Body of pancreas (tissue), 4 donors: ENCODE measurements around the gene VEGFD. TPM values are rescaled to one million over a fixed set of nuclear protein-coding genes. Genes with fewer than 3 reads are reported as not detected.

Source experiments
- ATAC-seq: fragments of 150-250 bp; one replicate; pipeline ENCODE4 v1.9.1; 2016
- DNase-seq, 4 donors: peaks; one replicate each; pipeline ENCODE4 v3.0.0-alpha.2; 2019
- H3K27ac ChIP-seq, 4 donors: fragments of 200-600 bp; sonication (generic); 1 replicate in 3 of 4; 2 replicates in 1 of 4; pipeline versions ENCODE4 v1.5.1 to v1.6.1; 2016 to 2019; ENCODE audit warnings: mild to moderate bottlenecking in 1 of 4, mixed read lengths in 1 of 4, moderate library complexity in 1 of 4
- H3K27me3 ChIP-seq, 2 donors: fragments of 200-600 bp; sonication (generic); one replicate each; pipeline ENCODE4 v1.6.0; 2016; ENCODE audit warnings: mild to moderate bottlenecking in 1 of 2
- H3K36me3 ChIP-seq, 2 donors: fragments of 200-600 bp; sonication (generic); replicated peaks in 1 of 2; 2 replicates each; pipeline ENCODE4 v1.5.1; 2016; ENCODE audit warnings: low read depth in 2 of 2; ENCODE audit not compliant: insufficient read depth in 1 of 2
- H3K4me1 ChIP-seq: fragments of 200-600 bp; sonication (generic); one replicate; pipeline ENCODE4 v1.6.0; 2016
- H3K4me3 ChIP-seq, 2 donors: fragments of 200-600 bp; sonication (generic); 1 replicate in 1 of 2; 2 replicates in 1 of 2; pipeline ENCODE4 v1.5.1; 2016 to 2019
- H3K9me3 ChIP-seq, 3 donors: fragments of 200-600 bp; sonication (generic); 1 replicate in 2 of 3; 2 replicates in 1 of 3; pipeline ENCODE4 v1.5.1; 2016
- POLR2A ChIP-seq, 3 donors: fragments of 450-650 bp; IDR thresholded peaks; one replicate each; pipeline ENCODE4 v1.6.1; 2016; ENCODE audit warnings: antibody characterized with exemption in 3 of 3, mild to moderate bottlenecking in 2 of 3
- WGBS, 2 donors: methylation state at CpG; one replicate each; pipeline ENCODE4 v1.1.5; 2017; 5-methylcytosine and 5-hydroxymethylcytosine counted together
- intact Hi-C: fragments of 100-400 bp; cut with DNase I; formaldehyde crosslinking; loops from one replicate; pipeline ENCODE4 v1.15.1; 2023
- total RNA-seq, 2 donors: library from RNA; depleted of rRNA; stranded (reverse); fragments of >200 nt; gene quantifications; one replicate each; pipeline ENCODE4 v1.1.0, GENCODE V29; 2016
- TF ChIP-seq, protein P1 (sequence below), 7 experiments: fragments of 450-650 bp in 4 of 7; fragments of 200-600 bp in 3 of 7; sonication (generic) in 3 of 7; IDR thresholded peaks; one replicate each; pipeline ENCODE4 v1.5.1; 2016 to 2019; ENCODE audit warnings: antibody characterized with exemption in 7 of 7

Gene VEGFD
- total RNA-seq, 2 donors from 2014 or later: 0.66 TPM; not detected in 1

- WGBS, 2 donors: 53 to 71% methylated on average over 4 of the region's 4 CpGs
- Histone ChIP-seq H3K9me3 (no peaks in the 10 kb centered on the region), H3K27me3 (no peaks in the 10 kb centered on the region), H3K36me3 (no peaks in the 10 kb centered on the region), H3K27ac (no peak overlapping the region), H3K4me1 (no peaks in the 10 kb centered on the region), H3K4me3 (no peak overlapping the region)
- DNase-seq (peak in 1 of 4 donors; percentile 21), ATAC-seq (no peak)
- TF ChIP-seq, protein P1, sequence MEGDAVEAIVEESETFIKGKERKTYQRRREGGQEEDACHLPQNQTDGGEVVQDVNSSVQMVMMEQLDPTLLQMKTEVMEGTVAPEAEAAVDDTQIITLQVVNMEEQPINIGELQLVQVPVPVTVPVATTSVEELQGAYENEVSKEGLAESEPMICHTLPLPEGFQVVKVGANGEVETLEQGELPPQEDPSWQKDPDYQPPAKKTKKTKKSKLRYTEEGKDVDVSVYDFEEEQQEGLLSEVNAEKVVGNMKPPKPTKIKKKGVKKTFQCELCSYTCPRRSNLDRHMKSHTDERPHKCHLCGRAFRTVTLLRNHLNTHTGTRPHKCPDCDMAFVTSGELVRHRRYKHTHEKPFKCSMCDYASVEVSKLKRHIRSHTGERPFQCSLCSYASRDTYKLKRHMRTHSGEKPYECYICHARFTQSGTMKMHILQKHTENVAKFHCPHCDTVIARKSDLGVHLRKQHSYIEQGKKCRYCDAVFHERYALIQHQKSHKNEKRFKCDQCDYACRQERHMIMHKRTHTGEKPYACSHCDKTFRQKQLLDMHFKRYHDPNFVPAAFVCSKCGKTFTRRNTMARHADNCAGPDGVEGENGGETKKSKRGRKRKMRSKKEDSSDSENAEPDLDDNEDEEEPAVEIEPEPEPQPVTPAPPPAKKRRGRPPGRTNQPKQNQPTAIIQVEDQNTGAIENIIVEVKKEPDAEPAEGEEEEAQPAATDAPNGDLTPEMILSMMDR (IDR thresholded peaks at IDR 0.05): no peak
- no peak for TF ChIP-seq POLR2A (IDR thresholded peaks at IDR 0.05)
- intact Hi-C loops: no loop called here
Observed at GRCh38 chrX:15321447-15321846, 62.8 kb downstream of the VEGFD start.

- ATAC-seq: no peak
- H3K4me3 ChIP-seq: no peak overlapping the region
- H3K27ac ChIP-seq: no peak overlapping the region
- H3K36me3 ChIP-seq: no peaks in the 10 kb centered on the region
- no peaks in the 10 kb centered on the region for H3K4me1 ChIP-seq
- TF ChIP-seq POLR2A (IDR thresholded peaks at IDR 0.05): no peak
- TF ChIP-seq, protein P1 (IDR thresholded peaks at IDR 0.05): no peak
- WGBS, 2 donors: 60 to 61% methylated on average over 4 of the region's 4 CpGs
- H3K27me3 ChIP-seq: no peaks in the 10 kb centered on the region
- intact Hi-C loops: no loop called here
- H3K9me3 ChIP-seq: no peaks in the 10 kb centered on the region
- DNase-seq: no peak
Observed at GRCh38 chrX:15320297-15320696, 63.9 kb downstream of the VEGFD start.

GRCh38 chrX:15319075-15319474 lies 65.1 kb downstream of the VEGFD start:
- Histone ChIP-seq H3K4me1 (no peaks in the 10 kb centered on the region), H3K36me3 (no peaks in the 10 kb centered on the region), H3K27me3 (no peaks in the 10 kb centered on the region), H3K4me3 (no peak overlapping the region), H3K27ac (no peak overlapping the region), H3K9me3 (no peaks in the 10 kb centered on the region)
- TF ChIP-seq, protein P1 (IDR thresholded peaks at IDR 0.05): no peak
- no peak for TF ChIP-seq POLR2A (IDR thresholded peaks at IDR 0.05)
- no peak for DNase-seq
- 95 to 96% methylated on average over 4 of the region's 4 CpGs for WGBS, 2 donors
- intact Hi-C loops: no loop called here
- no peak for ATAC-seq

- peaks cover 2% of the 10 kb centered on the region for H3K4me1 ChIP-seq
- 40 to 45% methylated on average over 3 of the region's 3 CpGs for WGBS, 2 donors
- peak within 1 kb of the TSS in 1 of 4 donors; percentile 34 for H3K27ac ChIP-seq
- intact Hi-C loops: no loop called here
- DNase-seq: no peak
- ATAC-seq: no peak
- H3K9me3 ChIP-seq: no peaks in the 10 kb centered on the region
- no peak within 1 kb of the TSS for H3K4me3 ChIP-seq
- H3K36me3 ChIP-seq: no peaks in the 10 kb centered on the region
- TF ChIP-seq, protein P1 (IDR thresholded peaks at IDR 0.05): no peak
- no peak for TF ChIP-seq POLR2A (IDR thresholded peaks at IDR 0.05)
- no peaks in the 10 kb centered on the region for H3K27me3 ChIP-seq
Observed at GRCh38 chrX:15315509-15315908, 68.7 kb downstream of the VEGFD start, which contains the start of gene ASB11. ASB11 (minus strand) TSS chrX:15315640; CDS start chrX:15315605, 35 bp downstream.

DNA sequence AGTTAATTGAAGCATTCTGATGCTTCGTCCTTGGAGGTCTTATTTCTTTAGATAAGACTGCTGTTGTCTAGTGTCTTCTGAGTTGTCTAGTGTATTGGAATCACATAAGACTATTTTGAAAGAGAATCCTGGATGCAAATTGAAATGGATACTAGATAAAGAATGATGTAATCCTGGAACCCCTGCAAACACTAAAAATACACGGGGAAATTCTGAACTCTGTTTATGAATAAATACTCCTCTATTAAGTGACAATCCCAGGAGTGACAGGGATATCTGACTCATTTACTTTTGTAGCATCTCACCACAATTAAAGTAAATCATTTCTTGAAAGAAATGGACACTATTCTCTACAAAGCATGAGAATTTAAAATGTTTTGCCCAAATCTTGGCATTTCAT lies 69.7 kb downstream of the VEGFD start:
- Histone ChIP-seq H3K4me3 (no peak overlapping the region), H3K27ac (no peak overlapping the region), H3K36me3 (no peaks in the 10 kb centered on the region), H3K4me1 (peaks cover 4% of the 10 kb centered on the region), H3K9me3 (no peaks in the 10 kb centered on the region), H3K27me3 (no peaks in the 10 kb centered on the region)
- intact Hi-C loops: no loop called here
- no peak for TF ChIP-seq POLR2A (IDR thresholded peaks at IDR 0.05)
- TF ChIP-seq, protein P1 (IDR thresholded peaks at IDR 0.05): no peak
- no peak for DNase-seq
- WGBS, 2 donors: 39 to 49% methylated on average over 2 of the region's 2 CpGs
- ATAC-seq: no peak
